ENCODE data around the gene DAAM1.

DAAM1 gene

DNA sequence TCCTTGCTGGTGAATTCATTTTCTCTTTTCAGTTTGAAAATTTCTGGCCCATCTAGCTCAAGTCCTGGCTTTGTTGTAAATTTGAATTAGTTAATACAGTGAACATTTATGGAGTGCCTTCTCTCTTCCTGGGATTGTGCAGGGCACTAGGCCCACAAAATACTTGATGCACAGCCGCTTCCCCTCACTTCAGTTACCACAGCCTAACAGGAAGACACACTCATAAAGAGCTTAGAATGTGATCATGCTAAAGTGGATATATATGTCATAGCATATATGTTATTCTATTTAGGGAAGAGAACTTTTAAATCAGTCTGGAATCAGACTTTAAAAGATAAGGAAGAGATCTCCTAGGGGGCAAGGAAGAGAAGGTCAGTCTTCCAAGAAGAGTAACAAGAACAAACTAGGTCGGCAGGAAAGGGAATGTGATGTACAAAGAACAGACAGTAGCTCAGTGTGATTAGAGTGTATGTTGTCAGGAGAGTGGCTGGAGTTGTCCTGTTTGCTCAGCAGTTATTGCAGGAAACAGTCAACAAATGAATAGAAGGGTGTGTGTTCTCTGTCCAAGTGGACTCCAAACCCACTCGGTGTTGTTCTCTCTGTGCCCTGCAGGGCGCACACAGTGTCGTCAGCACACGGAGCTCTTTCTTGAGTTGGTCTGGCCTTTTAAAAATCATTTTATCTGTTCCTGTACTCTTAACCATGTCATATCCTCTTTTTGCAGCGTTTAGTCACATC lies 74.4 kb downstream of the DAAM1 start:
- no peak overlapping the region for H3K27ac ChIP-seq (ENCODE audit: insufficient read depth in 1 of 2, low read depth in 1 of 2, low read length in 2 of 2, poor library complexity in 1 of 2, severe bottlenecking in 2 of 2)
- CTCF ChIA-PET: interaction anchor here (0.6 to 0.8 kb wide), 2 partner anchors 58 to 1255 kb away, joined by 3 to 4 read pairs; no protein-coding TSS in a partner anchor

GRCh38 chr14:59265808-59266207 lies 77.3 kb downstream of the DAAM1 start:
- H3K27ac ChIP-seq (ENCODE audit: insufficient read depth in 1 of 2, low read depth in 1 of 2, low read length in 2 of 2, poor library complexity in 1 of 2, severe bottlenecking in 2 of 2): no peak overlapping the region
- peaks cover 0 to 4% (median 0%) of the 10 kb centered on the region in 4 experiments for H3K4me1 ChIP-seq (ENCODE audit: control extremely low read depth in 1 of 4, control insufficient read depth in 4 of 4, insufficient read depth in 4 of 4, low read length in 3 of 4)
- H3K9me3 ChIP-seq (ENCODE audit: control extremely low read depth in 1 of 5, control insufficient read depth in 4 of 5, insufficient read depth in 2 of 5, low read depth in 1 of 5, low read length in 4 of 5): no peaks in the 10 kb centered on the region
- ChIA-PET POLR2A (no interaction called here), CTCF (interaction anchor here (1.2 to 1.8 kb wide), 2 partner anchors 9 to 11 kb away, joined by 5 to 6 read pairs; no protein-coding TSS in a partner anchor)
- no peaks in the 10 kb centered on the region for H3K27me3 ChIP-seq (replicated peaks in 2 of 5; ENCODE audit: control insufficient read depth in 4 of 5, insufficient read depth in 5 of 5, low read length in 4 of 5)
- H3K4me3 ChIP-seq (ENCODE audit: control insufficient read depth in 1 of 7, extremely low read depth in 1 of 7, insufficient read depth in 4 of 7, low read depth in 2 of 7, low read length in 6 of 7): no peak overlapping the region
- peaks cover 0 to 11% (median 3%) of the 10 kb centered on the region in 4 experiments for H3K36me3 ChIP-seq (ENCODE audit: control insufficient read depth in 4 of 4, insufficient read depth in 4 of 4, low read length in 3 of 4)
- DNase-seq: no peak

More for the DNA sequence above, 74.4 kb downstream of the DAAM1 start:
- Histone ChIP-seq H3K27me3 (replicated peaks in 2 of 5; ENCODE audit: control insufficient read depth in 4 of 5, insufficient read depth in 5 of 5, low read length in 4 of 5) (no peaks in the 10 kb centered on the region), H3K9me3 (ENCODE audit: control extremely low read depth in 1 of 5, control insufficient read depth in 4 of 5, insufficient read depth in 2 of 5, low read depth in 1 of 5, low read length in 4 of 5) (no peaks in the 10 kb centered on the region), H3K4me3 (ENCODE audit: control insufficient read depth in 1 of 7, extremely low read depth in 1 of 7, insufficient read depth in 4 of 7, low read depth in 2 of 7, low read length in 6 of 7) (no peak overlapping the region), H3K36me3 (ENCODE audit: control insufficient read depth in 4 of 4, insufficient read depth in 4 of 4, low read length in 3 of 4) (peaks cover 0 to 7% (median 3%) of the 10 kb centered on the region in 4 experiments), H3K4me1 (ENCODE audit: control extremely low read depth in 1 of 4, control insufficient read depth in 4 of 4, insufficient read depth in 4 of 4, low read length in 3 of 4) (peaks cover 0 to 4% (median 0%) of the 10 kb centered on the region in 4 experiments)
- 91% methylated on average over 2 of the region's 7 CpGs for WGBS (ENCODE audit: insufficient coverage)
- POLR2A ChIA-PET: no interaction called here
- no peak for DNase-seq

DNA sequence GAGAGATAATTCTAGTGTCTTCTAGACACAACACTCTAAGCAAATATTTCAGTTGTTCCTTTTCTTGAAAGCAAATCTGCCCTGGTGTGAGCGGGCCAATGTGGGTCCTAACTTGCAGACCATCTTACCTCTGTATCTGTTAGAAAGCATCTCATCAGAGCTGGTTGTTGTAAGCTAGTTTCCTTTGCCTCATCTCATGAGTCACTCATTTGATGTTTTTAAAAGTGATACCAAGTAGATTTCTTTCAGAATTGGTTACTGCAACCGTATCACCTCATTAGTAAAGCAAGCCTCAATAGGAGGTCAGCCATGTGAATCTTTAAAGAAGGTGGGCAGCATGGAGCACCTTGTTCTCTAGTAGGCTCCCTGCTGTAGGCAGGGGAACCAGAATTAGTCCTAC lies 78.6 kb downstream of the DAAM1 start:
- no peaks in the 10 kb centered on the region for H3K27me3 ChIP-seq (replicated peaks in 2 of 5; ENCODE audit: control insufficient read depth in 4 of 5, insufficient read depth in 5 of 5, low read length in 4 of 5)
- H3K4me1 ChIP-seq (ENCODE audit: control extremely low read depth in 1 of 4, control insufficient read depth in 4 of 4, insufficient read depth in 4 of 4, low read length in 3 of 4): peaks cover 0 to 4% (median 0%) of the 10 kb centered on the region in 4 experiments
- H3K9me3 ChIP-seq (ENCODE audit: control extremely low read depth in 1 of 5, control insufficient read depth in 4 of 5, insufficient read depth in 2 of 5, low read depth in 1 of 5, low read length in 4 of 5): no peaks in the 10 kb centered on the region
- H3K36me3 ChIP-seq (ENCODE audit: control insufficient read depth in 4 of 4, insufficient read depth in 4 of 4, low read length in 3 of 4): peaks cover 0 to 11% (median 3%) of the 10 kb centered on the region in 4 experiments
- no peak overlapping the region for H3K27ac ChIP-seq (ENCODE audit: insufficient read depth in 1 of 2, low read depth in 1 of 2, low read length in 2 of 2, poor library complexity in 1 of 2, severe bottlenecking in 2 of 2)
- no peak overlapping the region for H3K4me3 ChIP-seq (ENCODE audit: control insufficient read depth in 1 of 7, extremely low read depth in 1 of 7, insufficient read depth in 4 of 7, low read depth in 2 of 7, low read length in 6 of 7)
- POLR2A ChIA-PET: no interaction called here
- no peak for DNase-seq
- CTCF ChIA-PET: interaction anchor here (1.1 to 1.8 kb wide), 3 partner anchors 8 to 74 kb away, joined by 3 to 6 read pairs (median 5); no protein-coding TSS in a partner anchor
- WGBS (ENCODE audit: insufficient coverage): 100% methylated on average over 2 of the region's 2 CpGs

DNA sequence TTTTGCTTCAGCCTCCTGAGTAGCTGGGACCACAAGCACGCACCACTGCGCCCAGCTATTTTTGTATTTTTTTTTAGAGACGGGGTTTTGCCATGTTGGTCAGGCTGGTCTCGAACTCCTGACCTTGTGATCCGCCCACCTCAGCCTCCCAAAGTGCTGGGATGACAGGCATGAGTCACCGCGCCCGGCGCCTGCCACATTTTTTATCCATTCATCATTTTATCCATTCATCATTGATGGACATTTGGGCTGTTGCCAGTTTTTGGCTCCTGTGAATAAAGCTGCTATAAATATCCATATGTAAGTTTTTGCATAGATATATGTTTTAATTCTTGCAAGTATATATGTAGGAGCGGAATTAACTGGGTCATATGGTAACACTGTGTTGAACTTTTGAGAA lies 79.5 kb downstream of the DAAM1 start:
- peaks cover 0 to 11% (median 3%) of the 10 kb centered on the region in 4 experiments for H3K36me3 ChIP-seq (ENCODE audit: control insufficient read depth in 4 of 4, insufficient read depth in 4 of 4, low read length in 3 of 4)
- ChIA-PET CTCF (no interaction called here), POLR2A (no interaction called here)
- H3K9me3 ChIP-seq (ENCODE audit: control extremely low read depth in 1 of 5, control insufficient read depth in 4 of 5, insufficient read depth in 2 of 5, low read depth in 1 of 5, low read length in 4 of 5): no peaks in the 10 kb centered on the region
- H3K27me3 ChIP-seq (replicated peaks in 2 of 5; ENCODE audit: control insufficient read depth in 4 of 5, insufficient read depth in 5 of 5, low read length in 4 of 5): no peaks in the 10 kb centered on the region
- H3K4me1 ChIP-seq (ENCODE audit: control extremely low read depth in 1 of 4, control insufficient read depth in 4 of 4, insufficient read depth in 4 of 4, low read length in 3 of 4): no peaks in the 10 kb centered on the region
- no peak overlapping the region for H3K27ac ChIP-seq (ENCODE audit: insufficient read depth in 1 of 2, low read depth in 1 of 2, low read length in 2 of 2, poor library complexity in 1 of 2, severe bottlenecking in 2 of 2)
- no peak for DNase-seq
- no peak overlapping the region for H3K4me3 ChIP-seq (ENCODE audit: control insufficient read depth in 1 of 7, extremely low read depth in 1 of 7, insufficient read depth in 4 of 7, low read depth in 2 of 7, low read length in 6 of 7)
- WGBS (ENCODE audit: insufficient coverage): 98% methylated on average over 6 of the region's 10 CpGs

DNA sequence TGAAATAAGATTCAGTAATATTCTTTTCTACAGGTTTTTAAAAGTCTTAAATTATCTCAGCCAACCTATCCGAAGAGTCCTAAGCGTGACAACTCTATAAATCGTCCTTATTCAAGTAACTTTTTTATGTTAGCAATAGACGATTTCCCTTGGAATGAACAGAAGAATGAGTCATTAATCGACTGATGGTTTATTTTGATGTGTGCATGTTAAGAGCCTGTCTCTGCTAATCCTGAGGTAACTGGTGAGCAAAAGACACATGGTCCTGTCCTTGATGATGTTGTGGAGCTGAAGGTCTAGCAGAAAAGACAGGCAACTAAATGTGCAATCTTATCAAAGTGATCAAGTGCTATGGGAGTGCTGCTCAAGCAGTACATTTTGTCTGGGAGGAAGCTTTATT lies 80.4 kb downstream of the DAAM1 start:
- POLR2A ChIA-PET: interaction anchor here (0.7 kb wide), 1 partner anchor 104 kb away, joined by 4 read pairs; no protein-coding TSS in a partner anchor
- H3K36me3 ChIP-seq (ENCODE audit: control insufficient read depth in 4 of 4, insufficient read depth in 4 of 4, low read length in 3 of 4): peaks cover 0 to 9% (median 3%) of the 10 kb centered on the region in 4 experiments
- no peak overlapping the region for H3K27ac ChIP-seq (ENCODE audit: insufficient read depth in 1 of 2, low read depth in 1 of 2, low read length in 2 of 2, poor library complexity in 1 of 2, severe bottlenecking in 2 of 2)
- no peaks in the 10 kb centered on the region for H3K9me3 ChIP-seq (ENCODE audit: control extremely low read depth in 1 of 5, control insufficient read depth in 4 of 5, insufficient read depth in 2 of 5, low read depth in 1 of 5, low read length in 4 of 5)
- WGBS (ENCODE audit: insufficient coverage): 100% methylated on average over 2 of the region's 5 CpGs
- CTCF ChIA-PET: no interaction called here
- no peaks in the 10 kb centered on the region for H3K4me1 ChIP-seq (ENCODE audit: control extremely low read depth in 1 of 4, control insufficient read depth in 4 of 4, insufficient read depth in 4 of 4, low read length in 3 of 4)
- DNase-seq: no peak
- no peak overlapping the region for H3K4me3 ChIP-seq (ENCODE audit: control insufficient read depth in 1 of 7, extremely low read depth in 1 of 7, insufficient read depth in 4 of 7, low read depth in 2 of 7, low read length in 6 of 7)
- H3K27me3 ChIP-seq (replicated peaks in 2 of 5; ENCODE audit: control insufficient read depth in 4 of 5, insufficient read depth in 5 of 5, low read length in 4 of 5): no peaks in the 10 kb centered on the region

- H3K27ac ChIP-seq (ENCODE audit: insufficient read depth in 1 of 2, low read depth in 1 of 2, low read length in 2 of 2, poor library complexity in 1 of 2, severe bottlenecking in 2 of 2): no peak overlapping the region
- WGBS (ENCODE audit: insufficient coverage): 92% methylated on average over 2 of the region's 3 CpGs
- H3K27me3 ChIP-seq (replicated peaks in 2 of 5; ENCODE audit: control insufficient read depth in 4 of 5, insufficient read depth in 5 of 5, low read length in 4 of 5): no peaks in the 10 kb centered on the region
- no peak for DNase-seq
- H3K4me3 ChIP-seq (ENCODE audit: control insufficient read depth in 1 of 7, extremely low read depth in 1 of 7, insufficient read depth in 4 of 7, low read depth in 2 of 7, low read length in 6 of 7): no peak overlapping the region
- CTCF ChIA-PET: no interaction called here
- no peaks in the 10 kb centered on the region for H3K9me3 ChIP-seq (ENCODE audit: control extremely low read depth in 1 of 5, control insufficient read depth in 4 of 5, insufficient read depth in 2 of 5, low read depth in 1 of 5, low read length in 4 of 5)
- H3K36me3 ChIP-seq (ENCODE audit: control insufficient read depth in 4 of 4, insufficient read depth in 4 of 4, low read length in 3 of 4): peaks cover 0 to 8% (median 3%) of the 10 kb centered on the region in 4 experiments
- POLR2A ChIA-PET: no interaction called here
- no peaks in the 10 kb centered on the region for H3K4me1 ChIP-seq (ENCODE audit: control extremely low read depth in 1 of 4, control insufficient read depth in 4 of 4, insufficient read depth in 4 of 4, low read length in 3 of 4)
Measured at GRCh38 chr14:59269466-59269865, 81.0 kb downstream of the DAAM1 start.

DNA sequence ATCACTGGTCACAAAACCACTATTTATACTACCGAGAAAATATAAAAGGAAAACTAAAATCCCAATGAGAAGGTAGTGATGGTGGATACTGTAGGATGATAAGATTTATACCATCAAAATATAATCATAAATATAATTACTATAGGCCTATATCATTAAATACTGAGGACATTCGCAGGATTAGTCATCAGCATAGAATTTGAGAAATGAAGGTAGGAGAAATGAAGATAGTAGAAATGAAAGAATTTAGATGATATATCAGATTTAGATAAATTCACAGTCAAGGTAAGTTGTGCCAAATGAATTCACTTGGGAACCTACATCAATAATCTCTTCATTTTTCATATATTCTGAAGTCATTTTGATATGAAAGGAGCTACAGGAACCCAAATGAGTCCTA lies 82.8 kb downstream of the DAAM1 start:
- H3K27me3 ChIP-seq (replicated peaks in 2 of 5; ENCODE audit: control insufficient read depth in 4 of 5, insufficient read depth in 5 of 5, low read length in 4 of 5): no peaks in the 10 kb centered on the region
- peaks cover 0 to 3% (median 0%) of the 10 kb centered on the region in 4 experiments for H3K36me3 ChIP-seq (ENCODE audit: control insufficient read depth in 4 of 4, insufficient read depth in 4 of 4, low read length in 3 of 4)
- no peak overlapping the region for H3K4me3 ChIP-seq (ENCODE audit: control insufficient read depth in 1 of 7, extremely low read depth in 1 of 7, insufficient read depth in 4 of 7, low read depth in 2 of 7, low read length in 6 of 7)
- no peak overlapping the region for H3K27ac ChIP-seq (ENCODE audit: insufficient read depth in 1 of 2, low read depth in 1 of 2, low read length in 2 of 2, poor library complexity in 1 of 2, severe bottlenecking in 2 of 2)
- no peak for DNase-seq
- H3K4me1 ChIP-seq (ENCODE audit: control extremely low read depth in 1 of 4, control insufficient read depth in 4 of 4, insufficient read depth in 4 of 4, low read length in 3 of 4): peaks cover 0 to 4% (median 0%) of the 10 kb centered on the region in 4 experiments
- H3K9me3 ChIP-seq (ENCODE audit: control extremely low read depth in 1 of 5, control insufficient read depth in 4 of 5, insufficient read depth in 2 of 5, low read depth in 1 of 5, low read length in 4 of 5): no peaks in the 10 kb centered on the region
- ChIA-PET POLR2A (no interaction called here), CTCF (no interaction called here)
- WGBS (ENCODE audit: insufficient coverage): no CpG with 5 or more reads among the region's 2 CpGs

Data from common myeloid progenitor, CD34-positive (primary cell).